Heart left ventricle (tissue), 13 donors: ENCODE data around the gene METTL2A.

Experiments used
- POLR2A ChIP-seq, 2 donors: fragments of 450-650 bp; IDR thresholded peaks; one replicate each; pipeline ENCODE4 v1.6.1; 2017; ENCODE audit warnings: antibody characterized with exemption in 2 of 2, mild to moderate bottlenecking in 2 of 2, moderate library complexity in 2 of 2
- TF ChIP-seq, protein P1 (sequence below), 12 donors: fragments of 200-600 bp; sonication (generic) in 4 of 12; IDR thresholded peaks; one replicate each; pipeline versions ENCODE4 v1.5.0 to v1.8.0; 2018 to 2022; ENCODE audit warnings: antibody characterized with exemption in 12 of 12, mild to moderate bottlenecking in 5 of 12
- donor health status: ischemic (EF 13 %, LVEDD 7.1; RV severe dilation, severe dysfunction).
- donor health status: DM: no; HTN: yes; CAD: no.
- donor health status: DM: no; HTN: no; CAD: no.
- donor health status: ischemic (EF 25% LVEDD 6.9; RV normal size, moderate dysfunction).
- donor health status: ischemic (EF 25% LVEDD 5.7; RV mildly dilated, moderate dysfunction).
- donor health status: ischemic (EF 35%, LVEDD 5.7; RV mildly dilated, moderate dysfunction).
- donor health status: nonischemic (EF 11% LVEDD 7.7; RV severe dilation, severe dysfunction).
- donor health status: DM: yes; HTN: yes; CAD: no.
- donor health status: PGD.
- donor health status: ischemic (EF 29% LVEDD 5.4; RV normal size, mild dysfunction).
- donor health status: nonischemic (EF 23%, LVEDD 6.1; RV moderate dilation, normal function).

DNA sequence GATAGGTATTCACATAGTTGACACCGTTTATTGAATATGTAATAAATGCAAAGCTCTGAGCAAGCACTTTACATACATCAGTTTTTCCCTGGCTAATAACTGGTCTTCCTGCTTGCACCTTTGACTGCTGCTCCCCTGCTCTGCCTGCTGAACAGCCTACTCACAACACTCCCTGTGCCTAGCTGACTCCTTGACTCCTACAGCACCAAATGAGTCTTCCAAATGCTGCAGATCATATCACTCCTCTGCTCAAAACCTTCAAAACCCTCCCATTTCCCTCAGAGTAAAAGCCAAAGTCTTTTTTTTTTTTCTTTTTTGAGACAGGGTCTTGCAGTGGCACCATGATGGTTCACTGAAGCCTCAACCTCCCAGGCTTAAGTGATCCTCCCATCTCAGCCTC lies 24.8 kb upstream of the METTL2A start:
- no peak for TF ChIP-seq POLR2A (IDR thresholded peaks at IDR 0.05)
- TF ChIP-seq, protein P1, sequence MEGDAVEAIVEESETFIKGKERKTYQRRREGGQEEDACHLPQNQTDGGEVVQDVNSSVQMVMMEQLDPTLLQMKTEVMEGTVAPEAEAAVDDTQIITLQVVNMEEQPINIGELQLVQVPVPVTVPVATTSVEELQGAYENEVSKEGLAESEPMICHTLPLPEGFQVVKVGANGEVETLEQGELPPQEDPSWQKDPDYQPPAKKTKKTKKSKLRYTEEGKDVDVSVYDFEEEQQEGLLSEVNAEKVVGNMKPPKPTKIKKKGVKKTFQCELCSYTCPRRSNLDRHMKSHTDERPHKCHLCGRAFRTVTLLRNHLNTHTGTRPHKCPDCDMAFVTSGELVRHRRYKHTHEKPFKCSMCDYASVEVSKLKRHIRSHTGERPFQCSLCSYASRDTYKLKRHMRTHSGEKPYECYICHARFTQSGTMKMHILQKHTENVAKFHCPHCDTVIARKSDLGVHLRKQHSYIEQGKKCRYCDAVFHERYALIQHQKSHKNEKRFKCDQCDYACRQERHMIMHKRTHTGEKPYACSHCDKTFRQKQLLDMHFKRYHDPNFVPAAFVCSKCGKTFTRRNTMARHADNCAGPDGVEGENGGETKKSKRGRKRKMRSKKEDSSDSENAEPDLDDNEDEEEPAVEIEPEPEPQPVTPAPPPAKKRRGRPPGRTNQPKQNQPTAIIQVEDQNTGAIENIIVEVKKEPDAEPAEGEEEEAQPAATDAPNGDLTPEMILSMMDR (IDR thresholded peaks at IDR 0.05): no peak
